C4-2B (cell line): Measurements from ENCODE around the gene SPECC1.

Source experiments
- ZFX ChIP-seq: fragments of 450-650 bp; IDR thresholded peaks from 2 replicates; pipeline ENCODE4 v1.6.1; 2017
- TF ChIP-seq, protein P1 (sequence below): fragments of 450-650 bp; conservative IDR thresholded peaks from 2 replicates; pipeline ENCODE4 v1.5.1; 2017; ENCODE audit warnings: mild to moderate bottlenecking

DNA sequence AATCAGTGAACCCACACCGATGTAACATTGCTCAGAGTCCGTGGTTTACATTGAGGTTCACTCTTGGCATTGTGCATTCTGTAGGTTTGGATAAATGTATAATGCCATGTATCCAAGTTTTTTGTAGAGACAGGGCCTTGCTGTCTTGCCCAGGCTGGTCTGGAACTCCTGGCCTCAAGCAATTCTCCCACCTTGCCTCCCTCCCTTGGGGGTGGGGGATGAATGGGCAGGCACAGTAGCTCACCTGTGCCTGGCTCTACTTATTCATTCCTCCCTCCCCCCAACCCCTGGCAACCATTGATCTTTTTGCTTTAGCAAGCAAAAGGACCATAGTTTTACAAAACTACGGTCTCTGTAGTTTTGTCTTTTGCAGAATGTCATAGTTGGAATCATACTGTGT is 181.4 kb downstream of the SPECC1 start:
- TF ChIP-seq, protein P1, sequence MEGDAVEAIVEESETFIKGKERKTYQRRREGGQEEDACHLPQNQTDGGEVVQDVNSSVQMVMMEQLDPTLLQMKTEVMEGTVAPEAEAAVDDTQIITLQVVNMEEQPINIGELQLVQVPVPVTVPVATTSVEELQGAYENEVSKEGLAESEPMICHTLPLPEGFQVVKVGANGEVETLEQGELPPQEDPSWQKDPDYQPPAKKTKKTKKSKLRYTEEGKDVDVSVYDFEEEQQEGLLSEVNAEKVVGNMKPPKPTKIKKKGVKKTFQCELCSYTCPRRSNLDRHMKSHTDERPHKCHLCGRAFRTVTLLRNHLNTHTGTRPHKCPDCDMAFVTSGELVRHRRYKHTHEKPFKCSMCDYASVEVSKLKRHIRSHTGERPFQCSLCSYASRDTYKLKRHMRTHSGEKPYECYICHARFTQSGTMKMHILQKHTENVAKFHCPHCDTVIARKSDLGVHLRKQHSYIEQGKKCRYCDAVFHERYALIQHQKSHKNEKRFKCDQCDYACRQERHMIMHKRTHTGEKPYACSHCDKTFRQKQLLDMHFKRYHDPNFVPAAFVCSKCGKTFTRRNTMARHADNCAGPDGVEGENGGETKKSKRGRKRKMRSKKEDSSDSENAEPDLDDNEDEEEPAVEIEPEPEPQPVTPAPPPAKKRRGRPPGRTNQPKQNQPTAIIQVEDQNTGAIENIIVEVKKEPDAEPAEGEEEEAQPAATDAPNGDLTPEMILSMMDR: no peak
- TF ChIP-seq ZFX: no peak
